PFSK-1 (cell line): ENCODE measurements around the gene SIRT3.

Experiments
- FOXP2 ChIP-seq: optimal IDR thresholded peaks from 2 replicates; pipeline ENCODE3; 2011; ENCODE audit warnings: borderline replicate concordance, control low read depth, inconsistent platforms; ENCODE audit not compliant: insufficient read depth; ENCODE audit errors: extremely low read length, extremely low read depth
- POLR2AphosphoS5 ChIP-seq: IDR thresholded peaks from 2 replicates; pipeline ENCODE4 v1.6.1; 2012; ENCODE audit warnings: low read depth, mild to moderate bottlenecking, control low read depth, low read length, moderate library complexity
- REST ChIP-seq, 2 experiments: IDR thresholded peaks; 2 replicates each; pipeline versions ENCODE4 v1.6.1 to v1.8.0; 2011 to 2012; ENCODE audit warnings: low read depth in 2 of 2, low read length in 2 of 2, control low read depth in 1 of 2, inconsistent platforms in 1 of 2, mild to moderate bottlenecking in 1 of 2, moderate library complexity in 1 of 2; ENCODE audit not compliant: insufficient read depth in 1 of 2
- SIN3A ChIP-seq: IDR thresholded peaks from 2 replicates; pipeline ENCODE4 v1.6.1; 2012; ENCODE audit warnings: mild to moderate bottlenecking, low read length, moderate library complexity, borderline replicate concordance; ENCODE audit not compliant: insufficient read depth
- TAF1 ChIP-seq: IDR thresholded peaks from 2 replicates; pipeline ENCODE4 v1.6.1; 2012; ENCODE audit warnings: low read length, control low read depth, borderline replicate concordance; ENCODE audit not compliant: insufficient read depth

DNA sequence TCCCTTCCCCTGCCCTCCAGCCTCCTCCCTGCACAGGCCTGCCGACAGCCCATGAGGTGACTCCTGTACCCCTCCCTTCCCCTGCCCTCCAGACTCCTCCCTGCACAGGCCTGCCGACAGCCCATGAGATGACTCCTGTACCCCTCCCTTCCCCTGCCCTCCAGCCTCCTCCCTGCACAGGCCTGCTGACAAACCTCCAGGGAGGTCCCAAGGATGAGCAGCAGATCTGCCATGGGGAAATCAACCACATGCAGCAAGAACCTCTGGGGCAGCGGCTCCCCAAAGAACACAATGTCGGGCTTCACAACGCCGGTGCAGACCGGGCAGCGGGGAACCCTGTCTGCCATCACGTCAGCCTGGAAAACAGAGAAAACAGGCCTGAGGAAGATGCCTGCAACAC is 12.3 kb downstream of the SIRT3 start:
- TF ChIP-seq REST (IDR thresholded peaks at IDR 0.05; ENCODE audit: insufficient read depth in 1 of 2, low read depth in 2 of 2, low read length in 2 of 2): no peak
- TF ChIP-seq SIN3A: no peak
- no peak for TF ChIP-seq POLR2AphosphoS5
- no peak for TF ChIP-seq TAF1
- TF ChIP-seq FOXP2: no peak
